Transverse colon (tissue), 3 donors: ENCODE results near the gene IFITM2.

ENCODE experiments used
- EP300 ChIP-seq: sonication (generic); formaldehyde crosslinking; IDR thresholded peaks from one replicate; pipeline ENCODE4 v1.6.1; 2017; ENCODE audit warnings: antibody characterized with exemption, low read depth
- POLR2AphosphoS5 ChIP-seq, 3 donors: sonication (generic); formaldehyde crosslinking; IDR thresholded peaks; one replicate each; pipeline ENCODE4 v1.6.1; 2016; ENCODE audit warnings: antibody characterized with exemption in 3 of 3

DNA sequence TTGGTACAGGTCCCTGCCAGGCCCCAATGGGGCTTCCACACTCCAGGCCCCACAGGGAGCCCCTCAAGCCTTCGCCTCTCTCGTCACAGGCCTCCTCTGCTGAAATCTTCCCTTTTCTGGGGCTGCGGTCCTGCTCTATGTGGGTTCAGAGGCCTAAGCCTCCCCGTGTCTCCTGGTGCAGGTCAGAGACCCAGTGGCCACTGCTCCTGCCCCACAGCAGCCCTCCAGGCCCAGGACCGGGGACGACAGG is 18.9 kb downstream of the IFITM2 start:
- TF ChIP-seq POLR2AphosphoS5 (IDR thresholded peaks at IDR 0.05) = no peak
- TF ChIP-seq EP300 = no peak
